Progenitor cell of endocrine pancreas (in vitro differentiated cells): ENCODE measurements around the gene ADARB2. TPM values are rescaled to one million over a fixed set of nuclear protein-coding genes. Genes with fewer than 3 reads are reported as not detected.

Experiments used
- DNase-seq: peaks from one replicate; pipeline ENCODE4 v3.0.0; 2021; ENCODE audit warnings: low spot score; ENCODE audit not compliant: unreplicated experiment
- H3K27ac Mint-ChIP-seq: 2 replicates; pipeline ENCODE4 v1.8.0; 2021; ENCODE audit warnings: mild to moderate bottlenecking, moderate library complexity, mixed read lengths
- H3K27me3 Mint-ChIP-seq: 2 replicates; pipeline ENCODE4 v1.8.0; 2021; ENCODE audit warnings: mixed read lengths
- H3K36me3 Mint-ChIP-seq: 2 replicates; pipeline ENCODE4 v1.8.0; 2022; ENCODE audit warnings: mixed read lengths; ENCODE audit not compliant: insufficient read depth
- H3K4me1 Mint-ChIP-seq: 2 replicates; pipeline ENCODE4 v1.8.0; 2021; ENCODE audit warnings: low read depth, mixed read lengths
- H3K4me3 Mint-ChIP-seq: 2 replicates; pipeline ENCODE4 v1.8.0; 2021; ENCODE audit warnings: low read depth, mild to moderate bottlenecking, moderate library complexity, mixed read lengths
- H3K9me3 Mint-ChIP-seq: 2 replicates; pipeline ENCODE4 v1.8.0; 2021; ENCODE audit warnings: low read depth, mixed read lengths
- total RNA-seq: library from RNA; stranded (reverse); gene quantifications from 2 replicates; pipeline ENCODE4 v1.2.1, GENCODE V29; 2021
- TF ChIP-seq, protein P1 (sequence below): fragments of 200-600 bp; sonication (generic); IDR thresholded peaks from one replicate; pipeline ENCODE4 v1.5.0; 2021; ENCODE audit warnings: antibody characterized with exemption, mild to moderate bottlenecking; ENCODE audit not compliant: unreplicated experiment

Gene ADARB2
- total RNA-seq, 1 donor from 2014 or later, result 1.3 TPM

DNA sequence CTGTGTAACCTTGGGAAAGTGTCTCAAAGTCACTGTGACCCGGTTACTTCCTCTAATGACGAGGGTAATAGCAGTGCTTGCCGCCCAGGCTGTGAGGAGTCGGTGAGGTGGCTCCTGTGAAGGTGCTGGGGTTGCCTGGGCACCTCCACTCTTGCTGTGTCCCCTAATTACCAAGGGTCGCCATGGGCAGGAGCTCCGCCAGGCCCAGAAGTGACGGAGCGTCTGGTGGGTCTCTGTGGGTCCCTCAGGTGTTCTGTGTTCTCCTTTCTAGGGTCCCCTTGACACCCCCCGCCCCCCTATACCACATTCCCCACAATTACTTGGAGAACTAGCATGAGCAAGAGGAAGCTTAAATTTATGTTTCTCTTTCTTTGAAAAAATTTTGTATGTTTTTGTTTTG, 519.7 kb downstream of the ADARB2 start:
- H3K4me3 Mint-ChIP-seq, result no peak overlapping the region
- H3K9me3 Mint-ChIP-seq, result no peaks in the 10 kb centered on the region
- no peaks in the 10 kb centered on the region for H3K4me1 Mint-ChIP-seq
- H3K27ac Mint-ChIP-seq, result no peak overlapping the region
- TF ChIP-seq, protein P1, sequence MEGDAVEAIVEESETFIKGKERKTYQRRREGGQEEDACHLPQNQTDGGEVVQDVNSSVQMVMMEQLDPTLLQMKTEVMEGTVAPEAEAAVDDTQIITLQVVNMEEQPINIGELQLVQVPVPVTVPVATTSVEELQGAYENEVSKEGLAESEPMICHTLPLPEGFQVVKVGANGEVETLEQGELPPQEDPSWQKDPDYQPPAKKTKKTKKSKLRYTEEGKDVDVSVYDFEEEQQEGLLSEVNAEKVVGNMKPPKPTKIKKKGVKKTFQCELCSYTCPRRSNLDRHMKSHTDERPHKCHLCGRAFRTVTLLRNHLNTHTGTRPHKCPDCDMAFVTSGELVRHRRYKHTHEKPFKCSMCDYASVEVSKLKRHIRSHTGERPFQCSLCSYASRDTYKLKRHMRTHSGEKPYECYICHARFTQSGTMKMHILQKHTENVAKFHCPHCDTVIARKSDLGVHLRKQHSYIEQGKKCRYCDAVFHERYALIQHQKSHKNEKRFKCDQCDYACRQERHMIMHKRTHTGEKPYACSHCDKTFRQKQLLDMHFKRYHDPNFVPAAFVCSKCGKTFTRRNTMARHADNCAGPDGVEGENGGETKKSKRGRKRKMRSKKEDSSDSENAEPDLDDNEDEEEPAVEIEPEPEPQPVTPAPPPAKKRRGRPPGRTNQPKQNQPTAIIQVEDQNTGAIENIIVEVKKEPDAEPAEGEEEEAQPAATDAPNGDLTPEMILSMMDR, result no peak
- no peak for DNase-seq
- H3K36me3 Mint-ChIP-seq, result no peaks in the 10 kb centered on the region
- H3K27me3 Mint-ChIP-seq, result peaks cover 5% of the 10 kb centered on the region

DNA sequence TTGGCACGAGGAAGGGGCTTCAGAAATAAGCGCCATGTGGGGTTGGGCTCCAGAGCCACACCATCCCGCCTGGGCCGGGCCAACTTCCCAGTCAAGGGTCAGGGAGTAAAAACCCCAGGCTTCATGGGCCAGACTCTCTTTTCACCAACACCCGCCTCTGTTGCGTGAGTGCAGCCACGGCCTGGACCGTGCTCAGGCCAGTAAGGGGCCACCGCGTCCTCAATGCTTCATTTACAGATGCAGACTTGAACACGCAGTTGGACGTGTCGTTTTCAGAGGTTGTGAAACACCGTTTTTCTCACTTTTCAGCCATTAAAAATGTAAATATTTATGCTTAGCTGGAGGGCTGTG, 520.1 kb downstream of the ADARB2 start:
- TF ChIP-seq, protein P1, result no peak
- Mint-ChIP-seq H3K4me3 (no peak overlapping the region), H3K27me3 (peaks cover 5% of the 10 kb centered on the region), H3K9me3 (no peaks in the 10 kb centered on the region), H3K4me1 (no peaks in the 10 kb centered on the region), H3K27ac (no peak overlapping the region), H3K36me3 (no peaks in the 10 kb centered on the region)
- no peak for DNase-seq

DNA sequence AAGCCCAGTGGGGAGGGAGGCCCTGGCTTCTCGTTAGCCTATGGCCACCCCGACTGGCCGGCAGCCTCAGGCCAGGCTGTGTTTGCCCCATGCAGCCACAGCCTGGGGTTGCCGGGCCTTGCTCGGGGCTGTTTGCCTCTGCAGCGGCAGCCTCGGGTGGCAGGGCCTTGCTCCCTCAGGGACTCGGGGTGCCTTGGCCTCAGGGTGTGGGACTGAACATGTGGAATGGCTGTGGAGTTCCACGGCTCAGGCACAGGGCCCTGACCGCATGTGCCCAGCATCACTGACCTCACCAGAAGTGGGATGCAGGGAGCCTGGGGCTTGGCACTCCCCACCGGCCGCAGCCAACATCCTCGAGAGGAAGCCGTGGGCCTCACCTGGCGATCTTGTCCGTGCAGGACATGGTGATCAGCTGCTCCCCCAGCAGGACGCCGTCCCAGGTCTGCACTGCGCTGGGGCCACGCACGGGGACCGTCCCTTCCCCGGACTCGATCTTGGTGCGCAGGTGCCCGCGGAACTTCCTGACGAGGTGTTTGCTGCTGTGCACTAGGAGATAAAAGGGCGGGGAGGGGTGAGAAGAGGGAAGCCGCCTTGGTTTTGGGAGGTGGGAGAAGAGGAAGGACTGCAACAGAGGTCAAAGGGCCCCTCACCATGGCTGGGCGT, 520.6 kb downstream of the ADARB2 start:
- H3K4me1 Mint-ChIP-seq, result no peaks in the 10 kb centered on the region
- no peaks in the 10 kb centered on the region for H3K36me3 Mint-ChIP-seq
- H3K27ac Mint-ChIP-seq, result no peak overlapping the region
- TF ChIP-seq, protein P1, result no peak
- DNase-seq, result no peak
- H3K4me3 Mint-ChIP-seq, result no peak overlapping the region
- no peaks in the 10 kb centered on the region for H3K9me3 Mint-ChIP-seq
- H3K27me3 Mint-ChIP-seq, result peaks cover 5% of the 10 kb centered on the region

DNA sequence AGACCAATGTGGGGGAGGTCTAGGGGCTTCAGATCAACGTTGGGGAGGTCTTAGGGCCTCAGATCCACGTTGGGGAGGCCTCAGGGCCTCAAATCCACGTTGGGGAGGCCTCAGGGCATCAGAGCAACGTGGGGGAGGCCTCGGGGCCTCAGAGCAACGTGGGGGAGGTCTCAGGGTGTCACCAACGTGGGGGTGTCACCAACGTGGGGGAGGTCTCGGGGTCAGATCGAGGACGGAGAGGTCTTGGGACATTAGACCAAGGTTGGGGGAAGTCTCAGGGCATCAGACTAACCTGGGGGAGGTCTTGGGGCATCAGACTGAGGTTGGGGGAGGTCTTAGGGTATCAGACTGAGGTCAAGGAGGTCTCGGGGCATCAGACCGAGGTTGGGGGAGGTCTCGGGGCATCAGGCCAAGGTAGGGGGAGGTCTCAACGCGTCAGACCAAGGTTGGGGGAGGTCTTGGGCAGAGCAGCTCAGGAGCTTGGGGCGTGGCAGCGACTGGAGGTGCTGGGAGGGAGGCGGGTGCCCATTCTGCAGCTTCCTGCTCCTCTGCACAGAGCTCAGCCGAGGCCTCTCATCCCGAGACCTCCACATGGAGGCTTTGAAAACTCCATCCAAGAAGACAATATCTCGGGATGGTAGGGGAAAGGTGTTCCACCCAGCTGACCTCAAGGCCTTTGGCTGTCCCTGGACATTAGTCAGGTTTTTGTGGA, 521.3 kb downstream of the ADARB2 start:
- no peak for DNase-seq
- H3K27me3 Mint-ChIP-seq, result peaks cover 7% of the 10 kb centered on the region
- H3K4me1 Mint-ChIP-seq, result no peaks in the 10 kb centered on the region
- TF ChIP-seq, protein P1, result no peak
- no peak overlapping the region for H3K27ac Mint-ChIP-seq
- no peaks in the 10 kb centered on the region for H3K36me3 Mint-ChIP-seq
- H3K4me3 Mint-ChIP-seq, result no peak overlapping the region
- no peaks in the 10 kb centered on the region for H3K9me3 Mint-ChIP-seq

DNA sequence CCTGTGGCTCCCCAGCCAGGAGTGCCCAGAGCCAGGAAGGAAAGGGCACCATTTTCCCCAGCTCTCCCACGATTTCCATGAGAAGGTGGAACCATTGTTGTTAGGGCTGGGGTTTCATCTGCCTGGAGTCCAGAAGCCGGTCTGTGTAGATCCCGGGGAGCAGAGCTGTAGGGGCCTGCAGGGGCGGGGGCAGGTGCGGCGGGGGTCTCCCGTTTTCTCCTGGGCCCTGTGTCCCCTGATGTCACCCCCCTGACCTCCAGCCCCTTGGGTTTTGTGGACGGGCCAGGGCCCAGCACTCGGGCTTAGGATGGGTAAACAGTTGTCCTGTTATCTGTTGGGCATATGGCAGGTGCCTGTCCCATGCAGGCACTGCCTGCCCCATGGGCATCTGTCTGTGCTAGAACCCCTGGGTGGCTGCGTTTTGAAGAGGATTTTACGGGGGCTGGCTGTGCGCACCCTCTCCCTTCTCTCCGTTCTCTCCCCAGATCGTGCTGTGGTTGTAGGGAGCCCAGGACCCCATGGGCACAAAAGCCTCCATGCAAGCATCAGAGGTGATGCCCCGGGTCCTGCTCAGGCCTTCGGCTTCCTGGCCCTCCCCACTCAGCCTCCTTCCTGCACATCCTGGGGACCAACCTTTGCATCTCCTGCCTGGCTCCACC, 522.3 kb downstream of the ADARB2 start:
- H3K36me3 Mint-ChIP-seq, result no peaks in the 10 kb centered on the region

More for the DNA sequence above, 522.3 kb downstream of the ADARB2 start:
- H3K9me3 Mint-ChIP-seq, result no peaks in the 10 kb centered on the region
- no peaks in the 10 kb centered on the region for H3K4me1 Mint-ChIP-seq
- no peak overlapping the region for H3K4me3 Mint-ChIP-seq
- H3K27me3 Mint-ChIP-seq, result peaks cover 8% of the 10 kb centered on the region
- H3K27ac Mint-ChIP-seq, result no peak overlapping the region
- DNase-seq, result no peak
- TF ChIP-seq, protein P1, result no peak
